Neural cell (in vitro differentiated cells): Measurements from ENCODE around the gene RSRC1. TPM values are rescaled to one million over a fixed set of nuclear protein-coding genes. Genes with fewer than 3 reads are reported as not detected.

Experiments
- H2AFZ ChIP-seq: fragments of 200-600, 300-800 bp; sonication (generic), shearing (Covaris generic); 2 replicates; pipeline ENCODE4 v1.6.0; 2014; ENCODE audit warnings: low read depth, mild to moderate bottlenecking, antibody characterized with exemption, low read length, moderate library complexity
- H3F3A ChIP-seq: fragments of 200-600 bp; shearing (Covaris generic); 2 replicates; pipeline ENCODE4 v1.6.1; 2016; ENCODE audit warnings: mild to moderate bottlenecking, moderate library complexity, mixed read lengths, antibody characterized with exemption, low read length; ENCODE audit not compliant: insufficient read depth, poor library complexity, severe bottlenecking
- H3K27ac ChIP-seq: fragments of 200-600, 300-800 bp; sonication (generic), shearing (Covaris generic); 2 replicates; pipeline ENCODE4 v1.5.1; 2014; ENCODE audit warnings: mild to moderate bottlenecking, low read length, moderate library complexity
- H3K27me3 ChIP-seq: fragments of 300-800, 200-600 bp; sonication (generic), shearing (Covaris generic); 2 replicates; pipeline ENCODE4 v1.6.0; 2014; ENCODE audit warnings: mild to moderate bottlenecking, low read depth, low read length, moderate library complexity; ENCODE audit not compliant: insufficient read depth
- H3K36me3 ChIP-seq: fragments of 300-800, 200-600 bp; sonication (generic), shearing (Covaris generic); 2 replicates; pipeline ENCODE4 v1.5.1; 2014; ENCODE audit warnings: mild to moderate bottlenecking, antibody characterized with exemption, low read length, moderate library complexity; ENCODE audit not compliant: insufficient read depth
- H3K4me2 ChIP-seq: fragments of 300-800, 200-600 bp; sonication (generic), shearing (Covaris generic); 2 replicates; pipeline ENCODE4 v1.6.0; 2014; ENCODE audit warnings: mild to moderate bottlenecking, low read length
- H3K4me3 ChIP-seq: fragments of 300-800, 200-600 bp; sonication (generic), shearing (Covaris generic); 2 replicates; pipeline ENCODE4 v1.5.1; 2014; ENCODE audit warnings: mild to moderate bottlenecking, low read length, moderate library complexity
- H3K79me2 ChIP-seq: fragments of 200-600 bp; shearing (Covaris generic); replicated peaks from 2 replicates; pipeline ENCODE4 v1.6.0; 2014; ENCODE audit warnings: mild to moderate bottlenecking, low read length, moderate library complexity; ENCODE audit not compliant: insufficient read depth
- H3K9ac ChIP-seq: fragments of 300-800, 200-600 bp; sonication (generic), shearing (Covaris generic); 2 replicates; pipeline ENCODE4 v1.6.1; 2016; ENCODE audit warnings: mild to moderate bottlenecking, low read length, mixed read lengths
- H3K9me2 ChIP-seq: fragments of 200-600 bp; shearing (Covaris generic); 2 replicates; pipeline ENCODE4 v1.6.1; 2016; ENCODE audit warnings: mild to moderate bottlenecking, low read length, mixed read lengths; ENCODE audit not compliant: insufficient read depth
- H3K9me3 ChIP-seq: fragments of 200-600, 300-800 bp; sonication (generic), shearing (Covaris generic); 2 replicates; pipeline ENCODE4 v1.6.1; 2016; ENCODE audit warnings: mild to moderate bottlenecking, mixed run types, low read length, moderate library complexity, mixed read lengths
- H4K20me1 ChIP-seq: fragments of 200-600 bp; shearing (Covaris generic); 2 replicates; pipeline ENCODE4 v1.6.1; 2016; ENCODE audit warnings: mild to moderate bottlenecking, mixed run types; ENCODE audit not compliant: insufficient read depth
- EP300 ChIP-seq: fragments of 450-650 bp; conservative IDR thresholded peaks from 2 replicates; pipeline ENCODE4 v1.6.1; 2014; ENCODE audit warnings: antibody characterized with exemption, mild to moderate bottlenecking, moderate library complexity; ENCODE audit not compliant: poor library complexity, severe bottlenecking
- EZH2 ChIP-seq: fragments of 200-600, 300-800 bp; shearing (Covaris generic), sonication (generic); IDR thresholded peaks from 2 replicates; pipeline ENCODE4 v1.6.1; 2014; ENCODE audit warnings: antibody characterized with exemption, low read length, borderline replicate concordance, mild to moderate bottlenecking; ENCODE audit not compliant: insufficient read depth, poor library complexity, severe bottlenecking
- MXI1 ChIP-seq: fragments of 450-650 bp; conservative IDR thresholded peaks from 2 replicates; pipeline ENCODE4 v1.6.1; 2014; ENCODE audit warnings: antibody characterized with exemption, mild to moderate bottlenecking; ENCODE audit not compliant: poor library complexity, severe bottlenecking
- POLR2AphosphoS5 ChIP-seq: IDR thresholded peaks from 2 replicates; pipeline ENCODE4 v1.6.1; 2012
- RAD21 ChIP-seq: fragments of 450-650 bp; conservative IDR thresholded peaks from 2 replicates; pipeline ENCODE4 v1.6.1; 2014; ENCODE audit warnings: antibody characterized with exemption, mild to moderate bottlenecking, moderate library complexity
- SMC3 ChIP-seq: fragments of 450-650 bp; conservative IDR thresholded peaks from 2 replicates; pipeline ENCODE4 v1.6.1; 2014; ENCODE audit warnings: antibody characterized with exemption, mild to moderate bottlenecking, moderate library complexity; ENCODE audit not compliant: poor library complexity
- TAF1 ChIP-seq: IDR thresholded peaks from 2 replicates; pipeline ENCODE4 v1.6.1; 2012; ENCODE audit warnings: low read depth
- polyA plus RNA-seq: library from polyadenylated mRNA; depleted of rRNA; stranded (reverse); fragments of >200 nt; gene quantifications from 2 replicates; pipeline ENCODE4 v1.2.3, GENCODE V29; 2014
- TF ChIP-seq, protein P1 (sequence below): IDR thresholded peaks from 2 replicates; pipeline ENCODE4 v1.6.1; 2012; ENCODE audit warnings: borderline replicate concordance
- TF ChIP-seq, protein P2 (sequence below): fragments of 450-650 bp; IDR thresholded peaks from 2 replicates; pipeline ENCODE4 v1.5.1; 2014; ENCODE audit warnings: antibody characterized with exemption, mild to moderate bottlenecking, moderate library complexity; ENCODE audit not compliant: poor library complexity, severe bottlenecking

Gene RSRC1
- polyA plus RNA-seq, 1 donor from 2014 or later, result 28.1 TPM

DNA sequence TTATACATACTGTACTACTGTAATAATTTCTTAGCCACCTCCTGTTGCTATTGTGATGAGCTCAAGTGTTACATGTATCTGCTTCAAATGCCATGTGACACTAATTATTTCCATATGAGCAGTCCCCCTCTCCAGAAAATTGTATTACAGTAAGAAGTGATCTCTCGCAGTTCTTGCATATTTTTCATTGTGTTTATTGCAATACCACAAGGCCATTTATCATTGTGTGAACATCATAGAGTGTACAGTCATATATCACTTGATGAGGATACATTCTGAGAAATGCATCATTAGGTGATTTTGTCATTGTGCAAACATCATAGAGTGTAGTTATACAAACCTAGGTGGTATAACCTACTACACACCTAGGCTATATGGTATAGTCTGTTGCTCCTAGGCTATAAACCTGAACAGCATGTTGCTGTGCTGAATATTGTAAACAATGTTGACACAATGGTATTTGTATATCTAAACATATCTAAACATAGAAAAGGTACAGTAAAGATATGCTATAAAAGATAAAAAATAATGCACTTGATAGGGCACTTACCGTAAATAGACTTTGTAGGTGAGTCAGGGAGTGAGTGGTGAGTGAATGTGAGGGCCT is 271.5 kb downstream of the RSRC1 start:
- Histone ChIP-seq H3K9ac (no peak overlapping the region), H3K4me2 (no peak overlapping the region), H3F3A (no peaks in the 10 kb centered on the region), H3K9me3 (no peaks in the 10 kb centered on the region), H2AFZ (no peak overlapping the region), H3K79me2 (no peaks in the 10 kb centered on the region), H3K36me3 (no peaks in the 10 kb centered on the region), H3K4me3 (no peak overlapping the region), H3K9me2 (no peaks in the 10 kb centered on the region), H3K27ac (no peak overlapping the region), H3K27me3 (no peaks in the 10 kb centered on the region), H4K20me1 (no peaks in the 10 kb centered on the region)
- no peak for TF ChIP-seq EP300
- no peak for TF ChIP-seq MXI1
- TF ChIP-seq, protein P1, sequence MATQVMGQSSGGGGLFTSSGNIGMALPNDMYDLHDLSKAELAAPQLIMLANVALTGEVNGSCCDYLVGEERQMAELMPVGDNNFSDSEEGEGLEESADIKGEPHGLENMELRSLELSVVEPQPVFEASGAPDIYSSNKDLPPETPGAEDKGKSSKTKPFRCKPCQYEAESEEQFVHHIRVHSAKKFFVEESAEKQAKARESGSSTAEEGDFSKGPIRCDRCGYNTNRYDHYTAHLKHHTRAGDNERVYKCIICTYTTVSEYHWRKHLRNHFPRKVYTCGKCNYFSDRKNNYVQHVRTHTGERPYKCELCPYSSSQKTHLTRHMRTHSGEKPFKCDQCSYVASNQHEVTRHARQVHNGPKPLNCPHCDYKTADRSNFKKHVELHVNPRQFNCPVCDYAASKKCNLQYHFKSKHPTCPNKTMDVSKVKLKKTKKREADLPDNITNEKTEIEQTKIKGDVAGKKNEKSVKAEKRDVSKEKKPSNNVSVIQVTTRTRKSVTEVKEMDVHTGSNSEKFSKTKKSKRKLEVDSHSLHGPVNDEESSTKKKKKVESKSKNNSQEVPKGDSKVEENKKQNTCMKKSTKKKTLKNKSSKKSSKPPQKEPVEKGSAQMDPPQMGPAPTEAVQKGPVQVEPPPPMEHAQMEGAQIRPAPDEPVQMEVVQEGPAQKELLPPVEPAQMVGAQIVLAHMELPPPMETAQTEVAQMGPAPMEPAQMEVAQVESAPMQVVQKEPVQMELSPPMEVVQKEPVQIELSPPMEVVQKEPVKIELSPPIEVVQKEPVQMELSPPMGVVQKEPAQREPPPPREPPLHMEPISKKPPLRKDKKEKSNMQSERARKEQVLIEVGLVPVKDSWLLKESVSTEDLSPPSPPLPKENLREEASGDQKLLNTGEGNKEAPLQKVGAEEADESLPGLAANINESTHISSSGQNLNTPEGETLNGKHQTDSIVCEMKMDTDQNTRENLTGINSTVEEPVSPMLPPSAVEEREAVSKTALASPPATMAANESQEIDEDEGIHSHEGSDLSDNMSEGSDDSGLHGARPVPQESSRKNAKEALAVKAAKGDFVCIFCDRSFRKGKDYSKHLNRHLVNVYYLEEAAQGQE, result no peak
- no peak for TF ChIP-seq POLR2AphosphoS5
- TF ChIP-seq EZH2, result no peak
- TF ChIP-seq, protein P2, sequence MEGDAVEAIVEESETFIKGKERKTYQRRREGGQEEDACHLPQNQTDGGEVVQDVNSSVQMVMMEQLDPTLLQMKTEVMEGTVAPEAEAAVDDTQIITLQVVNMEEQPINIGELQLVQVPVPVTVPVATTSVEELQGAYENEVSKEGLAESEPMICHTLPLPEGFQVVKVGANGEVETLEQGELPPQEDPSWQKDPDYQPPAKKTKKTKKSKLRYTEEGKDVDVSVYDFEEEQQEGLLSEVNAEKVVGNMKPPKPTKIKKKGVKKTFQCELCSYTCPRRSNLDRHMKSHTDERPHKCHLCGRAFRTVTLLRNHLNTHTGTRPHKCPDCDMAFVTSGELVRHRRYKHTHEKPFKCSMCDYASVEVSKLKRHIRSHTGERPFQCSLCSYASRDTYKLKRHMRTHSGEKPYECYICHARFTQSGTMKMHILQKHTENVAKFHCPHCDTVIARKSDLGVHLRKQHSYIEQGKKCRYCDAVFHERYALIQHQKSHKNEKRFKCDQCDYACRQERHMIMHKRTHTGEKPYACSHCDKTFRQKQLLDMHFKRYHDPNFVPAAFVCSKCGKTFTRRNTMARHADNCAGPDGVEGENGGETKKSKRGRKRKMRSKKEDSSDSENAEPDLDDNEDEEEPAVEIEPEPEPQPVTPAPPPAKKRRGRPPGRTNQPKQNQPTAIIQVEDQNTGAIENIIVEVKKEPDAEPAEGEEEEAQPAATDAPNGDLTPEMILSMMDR, result no peak
- no peak for TF ChIP-seq TAF1
- no peak for TF ChIP-seq SMC3
- no peak for TF ChIP-seq RAD21

DNA sequence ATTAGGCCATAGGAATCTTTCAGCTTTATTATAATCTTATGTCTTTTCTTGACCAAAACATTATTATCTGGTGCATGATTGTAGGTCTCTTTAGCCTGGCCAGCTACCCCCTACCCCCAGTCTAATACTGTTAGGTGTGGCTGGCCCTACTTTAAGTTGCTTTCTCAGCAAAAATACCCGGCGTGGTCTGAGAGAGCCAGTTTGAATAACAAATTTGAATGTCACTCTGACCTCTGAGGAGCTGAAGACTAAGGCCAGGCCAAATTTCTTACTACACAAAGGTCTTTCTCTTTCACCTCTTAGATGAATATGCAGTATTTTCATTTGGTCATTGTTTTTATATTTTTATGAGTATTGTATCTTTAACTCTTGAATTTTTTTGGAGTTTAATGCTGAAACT is 272.6 kb downstream of the RSRC1 start:
- H3K27me3 ChIP-seq, result no peaks in the 10 kb centered on the region
- H3K4me3 ChIP-seq, result no peak overlapping the region
- TF ChIP-seq, protein P2, result no peak
- TF ChIP-seq, protein P1, result no peak
- TF ChIP-seq POLR2AphosphoS5 (no peak), MXI1 (no peak), SMC3 (no peak), TAF1 (no peak), EZH2 (no peak), RAD21 (no peak), EP300 (no peak)
- H3K27ac ChIP-seq, result no peak overlapping the region
- no peaks in the 10 kb centered on the region for H3K36me3 ChIP-seq
- no peaks in the 10 kb centered on the region for H4K20me1 ChIP-seq
- no peaks in the 10 kb centered on the region for H3K9me2 ChIP-seq
- no peaks in the 10 kb centered on the region for H3K79me2 ChIP-seq
- H2AFZ ChIP-seq, result no peak overlapping the region
- H3K9ac ChIP-seq, result no peak overlapping the region
- H3K9me3 ChIP-seq, result no peaks in the 10 kb centered on the region
- H3K4me2 ChIP-seq, result no peak overlapping the region
- H3F3A ChIP-seq, result no peaks in the 10 kb centered on the region
